SK-N-SH (cell line): ENCODE measurements around the gene C7orf25. TPM values are rescaled to one million over a fixed set of nuclear protein-coding genes. Genes with fewer than 3 reads are reported as not detected.

ENCODE experiments used
- CTCF ChIA-PET: fragments of 300-600, 350-600 bp; formaldehyde crosslinking; extraction: SDS; loops from one replicate; lab custom pipeline; 2021; lab: Yijun Ruan, JAX
- POLR2A ChIA-PET: fragments of 350-600 bp; sonication (Branson Sonifier 250); formaldehyde crosslinking; extraction: SDS; loops from one replicate; lab custom pipeline; 2020; ENCODE audit warnings: antibody characterized with exemption, inconsistent platforms; lab: Yijun Ruan, JAX
- DNase-seq: peaks from one replicate; pipeline ENCODE4 v3.0.0; 2012
- H2AFZ ChIP-seq: fragments of 200-600 bp; sonication (generic); 2 replicates; pipeline ENCODE4 v1.8.1; 2016; ENCODE audit warnings: antibody characterized with exemption, mild to moderate bottlenecking, low read depth
- H3F3A ChIP-seq: fragments of 200-600 bp; sonication (generic); replicated peaks from 2 replicates; pipeline ENCODE3; 2016; ENCODE audit warnings: antibody characterized with exemption, mild to moderate bottlenecking; ENCODE audit not compliant: insufficient read depth
- H3K27ac ChIP-seq, 2 experiments: fragments of 200-500 bp in 1 of 2; fragments of 200-600 bp in 1 of 2; sonication (Bioruptor generic) in 1 of 2; sonication (generic), shearing (Covaris generic) in 1 of 2; 2 replicates each; pipeline versions ENCODE4 v1.5.1 to v1.6.1; 2014 to 2016; ENCODE audit warnings: low read depth in 2 of 2, inconsistent platforms in 1 of 2, low read length in 1 of 2, mild to moderate bottlenecking in 1 of 2, mixed read lengths in 1 of 2
- H3K27me3 ChIP-seq: fragments of 200-600 bp; sonication (generic), shearing (Covaris generic); 2 replicates; pipeline ENCODE4 v1.6.1; 2016; ENCODE audit warnings: mixed run types; ENCODE audit not compliant: insufficient read depth
- H3K36me3 ChIP-seq, 2 experiments: fragments of 200-500 bp in 1 of 2; fragments of 200-600 bp in 1 of 2; sonication (Bioruptor generic) in 1 of 2; sonication (generic) in 1 of 2; replicated peaks in 1 of 2; 2 replicates each; pipeline versions ENCODE3 to v1.5.1; 2014 to 2016; ENCODE audit warnings: low read length in 1 of 2, mild to moderate bottlenecking in 1 of 2; ENCODE audit not compliant: insufficient read depth in 2 of 2, control insufficient read depth in 1 of 2
- H3K4me1 ChIP-seq, 2 experiments: fragments of 200-500 bp in 1 of 2; fragments of 200-600 bp in 1 of 2; sonication (Bioruptor generic) in 1 of 2; sonication (generic), shearing (Covaris generic) in 1 of 2; 2 replicates each; pipeline versions ENCODE4 v1.5.1 to v1.6.1; 2014 to 2016; ENCODE audit warnings: low read depth in 1 of 2, low read length in 1 of 2, mixed run types in 1 of 2; ENCODE audit not compliant: insufficient read depth in 2 of 2, control insufficient read depth in 1 of 2
- H3K4me2 ChIP-seq: fragments of 200-600 bp; sonication (generic), shearing (Covaris generic); 2 replicates; pipeline ENCODE4 v1.6.1; 2017; ENCODE audit warnings: mixed run types
- H3K4me3 ChIP-seq, 2 experiments: fragments of 200-500 bp in 1 of 2; fragments of 200-600 bp in 1 of 2; sonication (Bioruptor generic) in 1 of 2; sonication (generic), shearing (Covaris generic) in 1 of 2; 2 replicates each; pipeline versions ENCODE4 v1.5.1 to v1.8.1; 2014 to 2016; ENCODE audit warnings: low read depth in 2 of 2, inconsistent platforms in 1 of 2, low read length in 1 of 2, mild to moderate bottlenecking in 1 of 2, mixed read lengths in 1 of 2, moderate library complexity in 1 of 2
- H3K79me2 ChIP-seq: fragments of 200-600 bp; sonication (generic); 2 replicates; pipeline ENCODE4 v1.8.1; 2017; ENCODE audit warnings: mild to moderate bottlenecking; ENCODE audit not compliant: insufficient read depth
- H3K9ac ChIP-seq: fragments of 200-600 bp; sonication (generic); 2 replicates; pipeline ENCODE4 v1.6.1; 2017; ENCODE audit warnings: mixed run types
- H3K9me2 ChIP-seq: fragments of 200-600 bp; sonication (generic); 2 replicates; pipeline ENCODE4 v1.6.1; 2017; ENCODE audit warnings: mixed run types
- H3K9me3 ChIP-seq: fragments of 200-600 bp; sonication (generic); 2 replicates; pipeline ENCODE4 v1.6.1; 2017; ENCODE audit warnings: mixed run types, mild to moderate bottlenecking, moderate library complexity
- H4K20me1 ChIP-seq: fragments of 200-600 bp; sonication (generic); 2 replicates; pipeline ENCODE4 v1.6.1; 2017; ENCODE audit warnings: mild to moderate bottlenecking, mixed run types; ENCODE audit not compliant: insufficient read depth
- ELF1 ChIP-seq: IDR thresholded peaks from 2 replicates; pipeline ENCODE4 v1.4.0; 2012
- EZH2phosphoT487 ChIP-seq: fragments of 200-600 bp; sonication (generic); IDR thresholded peaks from 2 replicates; pipeline ENCODE4 v1.6.1; 2017; ENCODE audit warnings: low read depth, mixed run types, mild to moderate bottlenecking, antibody characterized with exemption, moderate library complexity, borderline replicate concordance
- FOSL2 ChIP-seq: IDR thresholded peaks from 2 replicates; pipeline ENCODE4 v1.4.0; 2012; ENCODE audit warnings: low read depth, mild to moderate bottlenecking, moderate library complexity, borderline replicate concordance
- FOXJ3 ChIP-seq: sonication (generic); formaldehyde crosslinking; IDR thresholded peaks from 2 replicates; pipeline ENCODE4 v1.5.1; 2020; ENCODE audit warnings: mild to moderate bottlenecking, missing genetic modification reagents
- GABPA ChIP-seq: IDR thresholded peaks from 2 replicates; pipeline ENCODE4 v1.4.0; 2012; ENCODE audit warnings: low read depth, mild to moderate bottlenecking
- IRF3 ChIP-seq: fragments of 150-350 bp; IDR thresholded peaks from 2 replicates; pipeline ENCODE4 v1.6.1; 2016; ENCODE audit warnings: mild to moderate bottlenecking, low read depth, low read length
- MAX ChIP-seq: IDR thresholded peaks from 2 replicates; pipeline ENCODE4 v1.4.0; 2012; ENCODE audit warnings: low read depth
- NFIC ChIP-seq: IDR thresholded peaks from 2 replicates; pipeline ENCODE4 v1.4.0; 2012; ENCODE audit warnings: borderline replicate concordance
- PBX3 ChIP-seq: IDR thresholded peaks from 2 replicates; pipeline ENCODE4; 2012
- POLR2AphosphoS5 ChIP-seq: IDR thresholded peaks from 2 replicates; pipeline ENCODE4 v1.6.1; 2012; ENCODE audit warnings: low read depth, low read length
- REST ChIP-seq: IDR thresholded peaks from 2 replicates; pipeline ENCODE4 v1.6.1; 2012; ENCODE audit warnings: mild to moderate bottlenecking, low read depth, low read length, moderate library complexity
- RXRA ChIP-seq: IDR thresholded peaks from 2 replicates; pipeline ENCODE4 v1.4.0; 2012; ENCODE audit warnings: low read depth, mild to moderate bottlenecking, borderline replicate concordance
- SMC3 ChIP-seq: IDR thresholded peaks from 2 replicates; pipeline ENCODE4 v1.6.1; 2012; ENCODE audit warnings: low read depth, low read length, improper control_type of control experiment
- TCF12 ChIP-seq: IDR thresholded peaks from 2 replicates; pipeline ENCODE4 v1.4.0; 2012
- TEAD4 ChIP-seq: IDR thresholded peaks from 2 replicates; pipeline ENCODE4 v1.4.0; 2012; ENCODE audit warnings: mild to moderate bottlenecking, borderline replicate concordance; ENCODE audit not compliant: insufficient read depth
- WGBS: methylation state at CpG from one replicate; pipeline ENCODE4 v1.1.6; 2017; ENCODE audit warnings: low lambda C conversion rate; 5-methylcytosine and 5-hydroxymethylcytosine counted together
- polyA plus RNA-seq, 3 experiments: library from polyadenylated mRNA; depleted of rRNA; stranded (reverse); fragments of >200 nt; gene quantifications; 2 replicates each; pipeline ENCODE4 v1.2.3, GENCODE V29; 2012

Gene C7orf25
- polyA plus RNA-seq, 1 of the 3 experiments (the other 2 are of a cell fraction), result 6.1 TPM

GRCh38 chr7:42956062-42956461 is 44.2 kb upstream of the C7orf25 start (continued):
- TF ChIP-seq IRF3, result no peak
- TF ChIP-seq TCF12, result no peak

GRCh38 chr7:42953994-42954393 is 42.1 kb upstream of the C7orf25 start:
- Histone ChIP-seq H3F3A (no peaks in the 10 kb centered on the region), H3K36me3 (no peaks in the 10 kb centered on the region), H3K4me2 (no peak overlapping the region), H3K9ac (no peak overlapping the region), H4K20me1 (no peaks in the 10 kb centered on the region), H3K9me2 (no peaks in the 10 kb centered on the region), H3K4me3 (no peak overlapping the region), H2AFZ (no peak overlapping the region), H3K4me1 (no peaks in the 10 kb centered on the region), H3K79me2 (no peaks in the 10 kb centered on the region), H3K27ac (no peak overlapping the region), H3K27me3 (no peaks in the 10 kb centered on the region), H3K9me3 (no peaks in the 10 kb centered on the region)
- DNase-seq, result no peak
- WGBS, result 12% methylated on average over 4 of the region's 4 CpGs
- ChIA-PET POLR2A (no interaction called here), CTCF (interaction anchor here (1.4 to 5.2 kb wide), 2 partner anchors 12 to 501 kb away, joined by 6 to 38 read pairs; no protein-coding TSS in a partner anchor)
- no peak for TF ChIP-seq SMC3
- no peak for TF ChIP-seq NFIC
- TF ChIP-seq TEAD4, result no peak
- TF ChIP-seq TCF12, result no peak
- TF ChIP-seq RXRA, result no peak
- no peak for TF ChIP-seq FOSL2
- no peak for TF ChIP-seq MAX
- no peak for TF ChIP-seq EZH2phosphoT487
- TF ChIP-seq REST, result no peak
- TF ChIP-seq POLR2AphosphoS5, result no peak
- TF ChIP-seq FOXJ3 (CRISPR knock-in tag), result no peak
- no peak for TF ChIP-seq ELF1
- TF ChIP-seq PBX3, result no peak
- no peak for TF ChIP-seq GABPA
